NCI-H2196 (cell line): ENCODE results near the gene LSAMP.

ENCODE experiments used
- DNase-seq: peaks from one replicate; lab custom pipeline; 2025; ENCODE audit not compliant: unreplicated experiment; lab: John Stamatoyannopoulos, UW

Gene LSAMP

DNA sequence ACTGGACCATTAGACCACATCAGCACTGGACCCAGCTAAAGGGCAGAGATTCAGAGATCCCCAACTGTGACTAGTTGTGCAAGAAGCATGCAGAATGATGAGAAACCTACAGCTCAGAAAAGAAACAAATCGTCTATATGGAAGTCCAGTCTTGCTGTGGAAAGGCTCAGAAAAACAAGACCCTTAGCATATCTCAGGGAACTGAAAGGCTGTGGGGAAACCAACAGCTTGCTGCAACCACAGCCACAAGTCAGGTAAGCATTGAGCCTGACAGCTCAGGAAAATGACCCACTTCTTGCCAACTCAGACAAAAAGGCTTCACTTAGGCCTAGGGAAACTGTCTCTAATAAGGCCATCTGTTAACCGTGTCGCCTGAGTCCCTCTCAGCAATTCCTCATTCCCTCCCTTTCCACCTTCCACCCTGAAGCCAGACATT lies 145.6 kb downstream of the LSAMP start:
- no peak for DNase-seq

- no peak for DNase-seq
Observed at GRCh38 chr3:116298151-116298550, 147.1 kb downstream of the LSAMP start.

DNA sequence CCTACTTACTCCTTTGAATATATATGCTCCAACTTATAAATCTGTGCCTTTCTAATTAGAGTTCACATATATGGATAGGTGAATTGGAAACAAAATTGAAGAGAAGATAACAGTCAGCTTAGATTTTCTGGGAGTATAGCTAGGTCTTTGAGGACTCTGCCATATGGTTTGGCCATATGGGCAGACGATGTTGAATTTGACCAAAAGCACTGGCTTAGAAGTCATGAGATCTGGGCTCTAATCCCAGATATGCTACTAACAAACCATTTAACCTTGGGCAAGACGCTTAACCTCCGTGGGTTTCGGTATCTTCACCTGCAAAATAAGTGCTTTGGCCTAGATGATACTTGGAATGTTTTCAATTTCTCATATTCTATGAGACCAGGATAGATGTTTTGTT lies 154.1 kb downstream of the LSAMP start:
- no peak for DNase-seq

DNA sequence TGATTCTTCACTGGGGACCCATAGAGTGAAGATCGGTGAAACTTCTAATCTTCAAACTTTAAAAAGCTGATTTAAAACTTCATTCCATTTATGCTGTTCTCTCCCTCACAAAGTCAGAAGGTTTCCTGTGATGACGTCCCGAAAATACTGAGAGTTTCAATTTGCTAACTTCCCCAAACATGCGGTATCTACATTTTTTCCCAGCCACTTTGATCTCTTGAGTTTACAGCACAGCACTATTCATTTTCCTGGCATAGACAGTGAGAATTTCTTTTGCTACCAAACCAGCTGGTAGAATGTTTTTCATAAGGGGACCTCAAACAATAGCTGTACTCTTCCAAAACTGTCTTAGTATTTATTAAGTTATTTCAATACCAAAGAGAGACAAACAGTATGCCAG lies 156.8 kb downstream of the LSAMP start:
- no peak for DNase-seq

- no peak for DNase-seq
Observed at GRCh38 chr3:116285781-116286421, 159.4 kb downstream of the LSAMP start.

DNA sequence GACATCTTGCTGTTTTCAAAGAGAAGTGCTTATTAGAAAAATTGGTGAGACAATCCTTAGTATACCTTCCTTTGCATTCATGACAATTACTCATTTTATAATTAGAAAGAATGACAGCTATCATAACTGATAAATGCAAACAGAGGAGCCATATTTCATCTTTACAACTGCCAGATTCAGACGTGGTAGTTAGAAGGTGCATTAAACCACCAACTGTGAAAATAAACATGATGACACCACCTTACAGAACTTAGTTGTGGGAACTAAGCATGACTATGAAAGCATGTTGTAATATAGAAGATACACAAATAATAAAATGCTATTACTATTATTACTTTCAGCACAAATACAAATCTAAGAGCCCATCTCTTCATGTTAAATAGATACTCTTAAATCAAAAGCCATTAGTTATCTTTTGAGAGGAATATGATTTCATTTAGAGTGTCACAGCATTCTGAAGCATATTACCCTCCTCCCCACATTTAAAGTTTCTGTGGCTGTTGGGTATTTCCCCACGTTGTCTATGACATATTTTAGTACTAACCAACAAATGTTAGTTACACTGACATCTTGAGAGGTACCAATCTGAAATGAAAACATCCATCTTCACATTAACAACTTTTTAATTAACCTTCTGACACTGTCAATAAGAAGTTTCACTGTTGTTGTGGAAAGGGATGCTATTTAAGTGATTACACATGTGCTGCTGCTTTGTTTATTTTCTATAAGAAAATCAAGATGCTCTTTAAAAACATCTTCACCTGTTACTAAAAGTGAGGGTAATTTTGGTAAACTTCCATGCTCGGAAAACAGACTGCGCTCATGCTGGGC lies 163.8 kb downstream of the LSAMP start:
- no peak for DNase-seq

DNA sequence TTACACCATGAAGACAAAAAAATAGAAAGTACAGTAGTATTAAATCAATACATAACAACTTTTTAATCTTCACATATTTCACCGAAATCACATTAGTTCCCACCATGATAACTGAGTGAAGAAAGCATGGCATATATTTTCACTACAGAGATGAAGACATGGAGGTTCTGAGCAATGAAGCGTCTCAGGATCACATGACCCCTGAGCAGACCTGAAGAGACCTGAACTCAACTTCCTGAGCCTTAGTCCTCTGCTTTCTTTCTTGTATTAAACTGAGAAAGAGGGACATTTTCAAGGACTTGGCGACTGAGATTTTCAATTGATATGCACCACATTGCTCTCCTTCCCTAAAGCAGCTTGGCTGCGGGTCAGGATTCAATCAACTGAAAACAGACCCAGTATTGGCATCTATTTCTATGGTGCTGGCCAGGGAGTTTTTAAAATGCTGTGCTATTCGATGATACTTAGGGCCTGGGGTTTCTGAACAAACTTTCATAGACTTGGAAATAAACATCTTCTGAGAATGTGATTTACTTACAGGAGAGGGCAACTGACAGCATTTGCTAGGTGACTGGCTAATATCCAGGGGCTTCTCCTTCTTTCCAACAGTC lies 165.1 kb downstream of the LSAMP start:
- DNase-seq = no peak

DNA sequence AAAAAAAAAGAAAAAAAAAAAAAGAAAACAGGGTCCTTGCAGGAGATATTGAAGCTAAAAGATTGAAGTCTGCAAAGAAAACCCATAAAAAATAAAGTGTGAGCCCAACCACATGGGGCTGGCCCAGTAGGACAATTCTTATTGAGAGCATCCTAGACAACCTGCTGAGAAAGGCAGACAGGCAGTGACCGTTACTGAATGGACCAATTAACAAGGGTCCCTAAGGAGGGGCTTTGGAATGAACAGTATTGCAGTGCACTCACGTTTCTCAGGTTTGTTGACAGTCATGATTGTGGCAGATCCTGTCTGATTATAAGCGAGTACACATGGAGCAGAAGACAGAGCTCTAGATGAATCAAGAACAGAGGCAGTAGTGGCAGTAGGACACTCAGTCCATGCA lies 168.6 kb downstream of the LSAMP start:
- DNase-seq = no peak

- DNase-seq = no peak
Observed at GRCh38 chr3:116270056-116270455, 175.2 kb downstream of the LSAMP start.

- no peak for DNase-seq
Observed at GRCh38 chr3:116267116-116267515, 178.2 kb downstream of the LSAMP start.

GRCh38 chr3:116265976-116266584 lies 179.2 kb downstream of the LSAMP start:
- no peak for DNase-seq

GRCh38 chr3:116265320-116265695 lies 180.0 kb downstream of the LSAMP start:
- DNase-seq = no peak

DNA sequence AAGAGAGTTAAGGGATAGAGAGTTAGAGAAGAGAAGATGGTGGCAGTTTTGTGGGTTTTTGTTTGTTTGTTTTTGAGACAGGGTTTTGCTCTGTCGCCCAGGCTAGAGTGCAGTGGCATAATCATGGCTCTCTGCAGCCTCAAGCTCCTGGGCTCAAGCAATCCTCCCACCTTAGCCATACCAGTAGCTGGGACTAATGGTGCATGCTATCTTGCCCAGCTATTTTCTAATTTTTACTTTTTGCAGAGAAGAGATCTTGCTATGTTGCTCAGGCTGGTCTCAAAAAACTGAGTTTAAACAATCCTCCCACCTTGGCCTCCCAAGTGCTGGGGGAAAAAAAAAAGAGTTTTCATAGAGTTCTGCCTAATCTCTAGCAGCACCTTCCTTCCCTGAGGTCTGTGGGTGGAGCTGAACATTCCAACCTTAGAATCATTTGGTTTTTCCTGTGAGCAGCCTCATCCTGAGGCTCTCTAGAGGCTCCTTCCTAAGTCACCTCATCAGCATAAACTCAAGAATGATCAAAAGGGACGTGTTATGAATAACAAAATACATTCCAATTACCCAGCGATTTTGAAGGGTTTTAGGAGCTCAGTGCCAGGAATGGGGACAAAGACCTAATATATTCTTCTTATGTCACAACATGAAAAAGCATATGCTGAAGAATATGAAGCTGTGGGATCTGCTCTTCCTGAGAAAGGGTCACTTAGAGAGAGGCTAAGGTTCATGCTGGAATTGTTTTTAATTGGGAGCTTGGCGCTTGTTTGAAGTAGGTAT lies 180.6 kb downstream of the LSAMP start:
- no peak for DNase-seq

- no peak for DNase-seq
Observed at GRCh38 chr3:116263842-116264545, 181.3 kb downstream of the LSAMP start.

GRCh38 chr3:116260491-116260890 lies 184.8 kb downstream of the LSAMP start:
- no peak for DNase-seq

DNA sequence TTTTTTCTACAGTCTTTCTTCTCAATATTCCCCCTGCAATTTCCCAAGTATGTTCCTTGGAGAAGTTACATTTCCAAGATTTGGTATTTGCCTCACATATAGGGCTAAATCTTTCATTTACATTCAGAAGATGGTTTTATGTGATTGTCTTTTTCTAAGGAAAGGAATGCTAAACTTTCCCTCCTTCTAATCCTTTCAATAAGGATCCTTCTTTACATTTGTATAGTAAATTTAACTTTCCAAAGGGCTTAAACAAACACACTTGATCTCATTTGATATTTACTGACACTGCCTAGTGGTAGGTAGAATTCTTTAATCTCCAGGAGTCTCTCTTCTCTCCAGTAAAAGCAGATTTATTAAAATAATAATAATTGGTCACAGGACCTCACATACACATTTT lies 185.3 kb downstream of the LSAMP start:
- no peak for DNase-seq

- DNase-seq = no peak
Observed at GRCh38 chr3:116256843-116257485, 188.3 kb downstream of the LSAMP start.

DNA sequence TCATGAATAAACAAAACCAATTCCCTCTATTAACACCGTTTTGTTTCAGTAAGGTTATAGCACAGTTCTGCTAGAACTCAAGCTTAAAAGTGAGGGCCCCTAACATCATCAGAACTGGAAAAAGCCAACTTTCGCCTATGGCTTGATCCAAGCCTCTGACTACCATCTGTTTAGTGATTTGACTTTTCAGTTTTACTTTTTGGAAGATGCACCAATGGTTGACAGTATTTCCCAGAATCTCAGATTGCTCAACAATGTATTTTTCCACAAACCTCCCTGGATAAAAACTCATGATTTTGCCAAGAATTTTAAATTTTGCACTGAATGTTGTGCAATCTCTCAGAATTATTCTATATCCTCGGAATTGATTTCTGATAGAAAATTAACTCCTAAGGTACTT lies 190.7 kb downstream of the LSAMP start:
- DNase-seq = no peak

DNA sequence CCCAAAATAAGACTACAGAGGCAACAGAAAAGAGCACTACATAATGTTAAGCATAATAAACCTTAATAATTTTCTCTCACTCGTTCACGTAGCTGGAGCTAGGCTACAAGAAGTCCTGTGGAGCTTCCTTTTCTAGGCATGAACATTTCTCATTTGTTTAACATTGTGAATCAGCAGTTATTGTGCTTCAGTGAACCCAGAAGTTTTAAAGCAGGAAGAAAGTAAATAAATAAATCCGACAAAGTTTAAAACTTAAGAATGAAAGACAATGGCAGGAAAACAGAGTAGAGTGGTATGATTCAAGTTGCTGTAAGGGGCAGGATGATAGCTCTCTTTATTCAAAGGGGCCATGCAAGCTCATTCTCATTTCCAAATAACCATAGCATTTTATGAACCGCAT lies 191.8 kb downstream of the LSAMP start:
- no peak for DNase-seq

GRCh38 chr3:116247605-116248004 lies 197.7 kb downstream of the LSAMP start:
- no peak for DNase-seq
